NOMO-1 treated with dmso at 0.1 percent for 144 hours (cell line): ENCODE measurements around the gene CCDC182.

Source experiments
- DNase-seq: peaks from one replicate; lab custom pipeline; 2025; ENCODE audit not compliant: unreplicated experiment; lab: John Stamatoyannopoulos, UW

The CCDC182 gene

DNA sequence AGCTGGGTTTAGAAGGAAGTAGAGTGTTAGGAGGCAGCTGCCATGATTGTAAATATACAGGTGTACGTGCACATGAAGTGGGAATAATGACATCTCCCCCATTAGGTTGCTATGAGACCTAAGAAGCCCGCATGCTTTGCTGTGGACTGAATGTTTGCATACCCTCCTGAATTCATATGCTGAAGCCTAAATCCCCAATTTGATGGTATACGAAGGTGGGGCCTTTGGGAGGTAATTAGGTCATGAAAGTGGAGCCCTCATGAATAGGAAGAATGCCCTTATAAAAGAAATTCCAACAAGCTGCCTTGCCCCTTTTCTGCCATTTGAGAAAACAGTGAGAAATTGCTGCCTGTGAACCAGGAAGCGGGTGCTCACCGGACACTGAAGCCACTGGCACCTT lies 44.0 kb downstream of the CCDC182 start:
- no peak for DNase-seq

DNA sequence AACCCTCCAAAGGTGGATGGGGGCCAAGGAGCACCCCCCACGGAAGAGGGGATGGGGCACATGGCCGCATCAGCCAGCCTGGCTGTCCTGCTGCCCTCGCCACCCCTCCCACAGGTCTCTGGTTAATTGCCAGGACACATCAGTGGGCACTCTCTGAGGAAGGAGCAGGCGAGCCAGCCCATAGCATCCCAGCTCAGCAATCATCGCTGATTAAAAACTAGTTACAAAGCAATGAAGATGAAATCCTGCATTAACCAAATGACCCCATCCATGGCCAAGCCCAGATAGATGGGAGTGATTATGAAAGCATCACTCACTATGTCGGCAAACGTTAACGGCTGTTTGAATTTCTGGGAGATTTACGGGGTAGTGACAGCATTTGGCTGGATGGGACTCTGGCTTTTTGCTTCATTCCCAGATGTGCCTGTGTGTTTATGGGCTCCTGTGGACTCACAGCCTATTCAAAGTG lies 45.3 kb downstream of the CCDC182 start:
- no peak for DNase-seq

DNA sequence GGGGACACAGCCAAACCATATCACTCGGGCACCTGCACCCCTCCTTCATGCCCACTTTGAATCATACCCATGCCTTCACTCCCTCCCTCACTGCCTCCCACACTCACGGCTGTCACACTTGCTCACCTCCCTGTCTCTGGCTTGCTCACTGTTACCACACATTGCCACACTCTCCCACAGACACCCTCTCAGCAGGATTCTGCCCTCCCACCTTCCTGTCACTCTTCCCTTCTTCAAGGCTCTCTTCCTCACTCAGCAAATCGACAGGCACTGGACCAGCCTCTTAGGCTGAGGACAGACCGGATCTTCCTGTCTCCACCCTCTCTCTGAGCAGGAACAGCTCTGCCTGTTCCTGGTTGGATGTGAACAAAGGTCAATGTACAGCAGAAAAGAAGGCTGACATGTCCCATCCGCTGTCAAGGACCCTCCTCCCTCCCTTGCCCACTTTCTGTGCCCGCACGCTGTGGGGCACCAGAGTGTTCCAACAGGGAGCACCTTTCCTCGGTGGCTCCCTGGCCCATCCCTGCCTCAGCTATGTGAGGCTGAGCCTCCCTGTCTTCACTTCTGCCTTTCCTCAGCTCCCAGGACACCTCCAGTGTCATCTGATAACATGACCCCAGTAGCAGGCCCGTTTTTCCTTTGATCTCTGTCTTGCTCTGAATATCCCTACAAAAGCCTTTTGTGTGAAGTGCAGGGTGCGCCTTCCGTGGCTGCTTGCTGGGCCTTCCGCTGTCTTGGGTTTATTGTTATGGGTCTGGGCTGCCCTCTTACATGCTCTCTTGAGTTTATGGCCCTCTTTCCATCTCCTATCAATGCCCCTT lies 47.0 kb downstream of the CCDC182 start:
- no peak for DNase-seq

DNA sequence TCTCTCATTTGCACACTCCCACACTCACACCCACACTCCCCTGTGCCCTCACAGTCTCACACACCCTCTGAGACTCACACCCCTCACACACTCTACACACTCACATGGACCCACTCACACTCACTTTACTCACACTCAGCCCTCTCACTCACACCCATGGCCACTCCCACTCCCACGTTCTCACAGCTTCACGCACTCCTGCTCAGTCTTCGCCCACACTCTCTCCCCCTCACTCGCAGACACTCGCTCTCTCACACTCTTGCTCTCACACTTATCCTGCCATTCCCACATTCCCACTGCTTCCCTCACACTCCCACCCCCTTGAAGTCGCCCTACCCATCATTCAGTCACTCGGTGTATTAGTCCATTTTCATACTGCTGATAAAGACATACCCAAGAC lies 47.9 kb downstream of the CCDC182 start:
- DNase-seq: no peak

DNA sequence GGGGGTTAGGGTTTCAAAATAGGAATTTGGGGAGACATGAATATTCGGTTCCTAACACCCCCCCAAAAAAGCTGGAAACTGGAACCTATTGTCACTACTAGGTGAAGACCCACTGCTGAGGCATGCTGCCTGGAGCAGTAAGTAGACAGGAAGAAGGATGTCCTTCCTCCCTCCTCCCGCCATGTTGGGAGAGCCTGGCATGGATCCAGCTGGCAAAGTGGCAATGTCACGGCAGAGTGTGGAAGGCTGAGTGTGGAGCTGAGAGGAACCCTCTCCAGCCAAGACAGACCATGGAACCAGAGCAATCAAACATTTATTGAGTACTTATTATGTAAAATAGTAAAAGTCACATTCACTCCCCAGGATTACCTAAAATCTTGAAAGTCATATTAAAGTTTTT lies 49.0 kb downstream of the CCDC182 start:
- no peak for DNase-seq
